ENCODE measurements around the gene NELFCD.

DNA sequence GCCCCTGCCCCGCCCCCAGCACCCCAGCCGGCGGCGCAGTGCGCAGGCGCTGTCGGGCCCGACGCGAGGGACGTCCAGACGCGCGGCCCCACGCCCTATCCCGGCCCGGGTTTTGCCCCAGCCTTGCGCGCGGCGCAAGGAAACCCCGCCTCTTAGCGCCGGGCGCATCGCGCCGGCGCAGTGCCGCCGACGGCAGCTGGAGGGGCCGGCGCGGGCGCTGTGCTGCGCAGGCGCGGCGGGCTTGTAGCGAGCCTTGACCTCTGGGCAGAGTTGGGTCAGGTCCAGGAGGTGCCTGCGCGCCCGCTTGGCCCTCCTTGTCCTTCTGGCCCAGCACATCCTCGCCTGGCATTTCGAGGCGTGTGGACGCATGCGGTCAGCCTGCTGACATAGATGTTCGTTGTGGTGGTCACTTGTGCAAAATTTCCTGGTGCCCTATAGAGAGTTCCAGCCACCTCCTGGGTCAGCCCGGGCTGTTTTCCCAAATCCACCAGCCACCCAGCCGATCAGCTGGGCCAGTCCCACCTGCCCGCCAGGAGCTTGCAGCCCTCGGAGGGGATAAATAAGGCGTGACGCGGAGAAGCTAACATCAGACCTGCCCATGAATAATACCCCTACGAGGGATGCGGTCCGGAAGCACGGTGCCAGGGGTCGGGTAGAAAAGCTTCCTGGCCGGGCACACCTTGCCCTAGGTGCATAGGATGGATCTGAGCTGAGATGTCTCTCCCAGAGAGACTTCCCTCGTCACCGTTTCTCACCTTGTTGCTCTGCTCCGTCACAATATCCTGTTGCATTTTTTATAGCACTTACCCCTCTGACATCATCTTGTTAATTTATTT, 62.0 kb downstream of the NELFCD start:
- TF ChIP-seq, protein P1, sequence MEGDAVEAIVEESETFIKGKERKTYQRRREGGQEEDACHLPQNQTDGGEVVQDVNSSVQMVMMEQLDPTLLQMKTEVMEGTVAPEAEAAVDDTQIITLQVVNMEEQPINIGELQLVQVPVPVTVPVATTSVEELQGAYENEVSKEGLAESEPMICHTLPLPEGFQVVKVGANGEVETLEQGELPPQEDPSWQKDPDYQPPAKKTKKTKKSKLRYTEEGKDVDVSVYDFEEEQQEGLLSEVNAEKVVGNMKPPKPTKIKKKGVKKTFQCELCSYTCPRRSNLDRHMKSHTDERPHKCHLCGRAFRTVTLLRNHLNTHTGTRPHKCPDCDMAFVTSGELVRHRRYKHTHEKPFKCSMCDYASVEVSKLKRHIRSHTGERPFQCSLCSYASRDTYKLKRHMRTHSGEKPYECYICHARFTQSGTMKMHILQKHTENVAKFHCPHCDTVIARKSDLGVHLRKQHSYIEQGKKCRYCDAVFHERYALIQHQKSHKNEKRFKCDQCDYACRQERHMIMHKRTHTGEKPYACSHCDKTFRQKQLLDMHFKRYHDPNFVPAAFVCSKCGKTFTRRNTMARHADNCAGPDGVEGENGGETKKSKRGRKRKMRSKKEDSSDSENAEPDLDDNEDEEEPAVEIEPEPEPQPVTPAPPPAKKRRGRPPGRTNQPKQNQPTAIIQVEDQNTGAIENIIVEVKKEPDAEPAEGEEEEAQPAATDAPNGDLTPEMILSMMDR (IDR thresholded peaks at IDR 0.05; ENCODE audit: borderline replicate concordance, extremely low read depth, low read length, poor library complexity, severe bottlenecking) = no peak
- TF ChIP-seq EZH2 (IDR thresholded peaks at IDR 0.05; ENCODE audit: borderline replicate concordance, low read depth, low read length, severe bottlenecking) = no peak
